ENCODE data around the gene PCLO.

GRCh38 chr7:83178796-83179195 is 16.1 kb upstream of the PCLO start:
- TF ChIP-seq CTCF (IDR thresholded peaks at IDR 0.05) (no peak), POLR2AphosphoS5 (IDR thresholded peaks at IDR 0.05) (no peak), POLR2A (IDR thresholded peaks at IDR 0.05) (no peak)
